H9 (cell line): ENCODE results near the gene ZNF283. TPM values are rescaled to one million over a fixed set of nuclear protein-coding genes. Genes with fewer than 3 reads are reported as not detected.

ENCODE experiments used
- DNase-seq: peaks from one replicate; pipeline ENCODE4 v3.0.0-alpha.2; 2017
- H2AFZ ChIP-seq: one replicate; pipeline ENCODE4 v1.6.1; 2013; ENCODE audit warnings: mild to moderate bottlenecking, low read length, control low read depth, moderate library complexity
- H2AK5ac ChIP-seq: 2 replicates; pipeline ENCODE4 v1.6.1; 2013; ENCODE audit warnings: low read length, control low read depth, mixed read lengths; ENCODE audit not compliant: insufficient read length
- H2BK120ac ChIP-seq: one replicate; pipeline ENCODE4 v1.6.1; 2013; ENCODE audit warnings: low read depth, mild to moderate bottlenecking, low read length, control low read depth, inconsistent platforms; ENCODE audit not compliant: poor library complexity, severe bottlenecking
- H2BK12ac ChIP-seq: 2 replicates; pipeline ENCODE4 v1.6.1; 2013; ENCODE audit warnings: low read length, control low read depth, mixed read lengths, low read depth; ENCODE audit not compliant: insufficient read length
- H2BK15ac ChIP-seq: 2 replicates; pipeline ENCODE4 v1.6.1; 2013; ENCODE audit warnings: low read depth, low read length, control low read depth
- H2BK20ac ChIP-seq: one replicate; pipeline ENCODE4 v1.6.1; 2013; ENCODE audit warnings: low read depth, mild to moderate bottlenecking, low read length, control low read depth, inconsistent platforms; ENCODE audit not compliant: poor library complexity, severe bottlenecking
- H2BK5ac ChIP-seq: 2 replicates; pipeline ENCODE4 v1.6.1; 2013; ENCODE audit warnings: low read length, control low read depth, mixed read lengths; ENCODE audit not compliant: insufficient read length
- H3K14ac ChIP-seq: 2 replicates; pipeline ENCODE4 v1.6.1; 2013; ENCODE audit warnings: low read length, control low read depth; ENCODE audit not compliant: insufficient read depth
- H3K18ac ChIP-seq: 2 replicates; pipeline ENCODE4 v1.6.1; 2013; ENCODE audit warnings: low read depth, mild to moderate bottlenecking, mixed read lengths, low read length, control low read depth; ENCODE audit not compliant: insufficient read length
- H3K23ac ChIP-seq: 2 replicates; pipeline ENCODE4 v1.6.1; 2013; ENCODE audit warnings: low read length, control low read depth, mixed read lengths, low read depth; ENCODE audit not compliant: insufficient read length
- H3K23me2 ChIP-seq: 2 replicates; pipeline ENCODE4 v1.6.1; 2013; ENCODE audit warnings: low read depth, mild to moderate bottlenecking, mixed read lengths, low read length, control low read depth; ENCODE audit not compliant: insufficient read length, poor library complexity, severe bottlenecking
- H3K27ac ChIP-seq: 2 replicates; pipeline ENCODE4 v1.5.1; 2013; ENCODE audit warnings: low read length, control low read depth, mixed read lengths, low read depth; ENCODE audit not compliant: insufficient read length
- H3K27me3 ChIP-seq: 2 replicates; pipeline ENCODE4 v1.6.1; 2013; ENCODE audit warnings: low read length, control low read depth, inconsistent platforms; ENCODE audit not compliant: insufficient read depth
- H3K4ac ChIP-seq: 2 replicates; pipeline ENCODE4 v1.6.1; 2013; ENCODE audit warnings: low read depth, mild to moderate bottlenecking, control low read depth, inconsistent platforms, low read length, moderate library complexity
- H3K4me1 ChIP-seq: 2 replicates; pipeline ENCODE4 v1.6.1; 2013; ENCODE audit warnings: low read length, control low read depth, inconsistent platforms; ENCODE audit not compliant: insufficient read depth
- H3K4me2 ChIP-seq: 2 replicates; pipeline ENCODE4 v1.6.1; 2013; ENCODE audit warnings: low read length, control low read depth, mixed read lengths; ENCODE audit not compliant: insufficient read length, insufficient read depth
- H3K56ac ChIP-seq: 2 replicates; pipeline ENCODE4 v1.6.1; 2013; ENCODE audit warnings: low read depth, mild to moderate bottlenecking, mixed read lengths, low read length, control low read depth; ENCODE audit not compliant: insufficient read length
- H3K79me1 ChIP-seq: 2 replicates; pipeline ENCODE4 v1.6.1; 2013; ENCODE audit warnings: low read depth, mild to moderate bottlenecking, moderate library complexity, low read length, control low read depth, inconsistent platforms; ENCODE audit not compliant: insufficient read depth, poor library complexity, severe bottlenecking
- H3K79me2 ChIP-seq: 2 replicates; pipeline ENCODE4 v1.6.1; 2013; ENCODE audit warnings: low read length, control low read depth, inconsistent platforms; ENCODE audit not compliant: insufficient read depth
- H3K9ac ChIP-seq: 2 replicates; pipeline ENCODE4 v1.6.1; 2013; ENCODE audit warnings: low read length, control low read depth, mixed read lengths; ENCODE audit not compliant: insufficient read length; ENCODE audit errors: extremely low read depth
- H3K9me3 ChIP-seq: one replicate; pipeline ENCODE4 v1.6.1; 2013; ENCODE audit warnings: low read depth, low read length, inconsistent platforms; ENCODE audit not compliant: control insufficient read depth
- H3T11ph ChIP-seq: one replicate; pipeline ENCODE4 v1.6.1; 2013; ENCODE audit warnings: mild to moderate bottlenecking, low read length, control low read depth, inconsistent platforms
- H4K20me1 ChIP-seq: one replicate; pipeline ENCODE4 v1.6.1; 2013; ENCODE audit not compliant: control insufficient read depth, insufficient read length, insufficient read depth
- H4K5ac ChIP-seq: 2 replicates; pipeline ENCODE4 v1.6.1; 2013; ENCODE audit warnings: low read depth, mild to moderate bottlenecking, mixed read lengths, low read length, control low read depth; ENCODE audit not compliant: insufficient read length
- H4K8ac ChIP-seq: replicated peaks from 2 replicates; pipeline ENCODE4 v1.6.1; 2013; ENCODE audit warnings: low read length, control low read depth, mixed read lengths, low read depth; ENCODE audit not compliant: insufficient read length
- H4K91ac ChIP-seq: 2 replicates; pipeline ENCODE4 v1.6.1; 2013; ENCODE audit warnings: low read depth, mild to moderate bottlenecking, moderate library complexity, mixed read lengths, low read length, control low read depth; ENCODE audit not compliant: insufficient read length
- H3K27ac Mint-ChIP-seq, 3 experiments: 2 replicates in 2 of 3; 3 replicates in 1 of 3; pipeline ENCODE4 v1.8.0; 2020 to 2021; ENCODE audit warnings: mixed read lengths in 3 of 3, mild to moderate bottlenecking in 1 of 3, moderate library complexity in 1 of 3
- H3K27me3 Mint-ChIP-seq: 2 replicates; pipeline ENCODE4 v1.8.0; 2021; ENCODE audit warnings: low read depth, mild to moderate bottlenecking, moderate library complexity, mixed read lengths
- H3K36me3 Mint-ChIP-seq, 3 experiments: 2 replicates in 2 of 3; 3 replicates in 1 of 3; pipeline ENCODE4 v1.8.0; 2020 to 2021; ENCODE audit warnings: low read depth in 3 of 3, mixed read lengths in 3 of 3; ENCODE audit not compliant: insufficient read depth in 1 of 3
- H3K4me1 Mint-ChIP-seq, 2 experiments: 2 replicates each; pipeline ENCODE4 v1.8.0; 2020; ENCODE audit warnings: mixed read lengths in 2 of 2
- H3K4me3 Mint-ChIP-seq, 2 experiments: 2 replicates in 1 of 2; 3 replicates in 1 of 2; pipeline ENCODE4 v1.8.0; 2020 to 2021; ENCODE audit warnings: mild to moderate bottlenecking in 2 of 2, mixed read lengths in 2 of 2, moderate library complexity in 1 of 2
- H3K9me3 Mint-ChIP-seq, 2 experiments: 2 replicates in 1 of 2; 3 replicates in 1 of 2; pipeline ENCODE4 v1.8.0; 2020; ENCODE audit warnings: mild to moderate bottlenecking in 2 of 2, mixed read lengths in 2 of 2, moderate library complexity in 1 of 2
- CTCF ChIP-seq: fragments of 200-600 bp; sonication (generic); conservative IDR thresholded peaks from 3 replicates; pipeline ENCODE4 v1.8.0; 2021; ENCODE audit warnings: antibody characterized with exemption, mild to moderate bottlenecking
- WGBS: extraction: QIAGEN DNeasy Blood & Tissue Kit; methylation state at CpG from one replicate; pipeline ENCODE4 v1.1.7; 2013; ENCODE audit warnings: missing lambda C conversion rate, low lambda C conversion rate, mixed read lengths; ENCODE audit not compliant: insufficient read length; ENCODE audit errors: extremely low coverage; 5-methylcytosine and 5-hydroxymethylcytosine counted together
- total RNA-seq: library from RNA; stranded (reverse); gene quantifications from 2 replicates; pipeline ENCODE4 v1.2.1, GENCODE V29; 2021

Gene ZNF283
- total RNA-seq, 1 experiment from 2014 or later, result 10.4 TPM

GRCh38 chr19:43820098-43820883, 6.8 kb upstream of the ZNF283 start:
- Histone ChIP-seq H2BK12ac (no peak overlapping the region), H3K4me1 (no peaks in the 10 kb centered on the region), H4K20me1 (no peaks in the 10 kb centered on the region), H3K9me3 (no peaks in the 10 kb centered on the region), H2BK20ac (no peak overlapping the region), H3K56ac (no peak overlapping the region), H4K8ac (no peak overlapping the region), H3K79me1 (no peaks in the 10 kb centered on the region), H2BK120ac (no peak overlapping the region), H3K27ac (no peak overlapping the region), H3K4me2 (no peak overlapping the region), H3K23me2 (peaks cover 4% of the 10 kb centered on the region), H2AFZ (peak overlapping the region; percentile 26), H2BK5ac (no peak overlapping the region), H3K4ac (no peak overlapping the region), H3K79me2 (no peaks in the 10 kb centered on the region), H4K5ac (no peak overlapping the region), H3K23ac (no peak overlapping the region), H4K91ac (no peak overlapping the region), H3K27me3 (no peaks in the 10 kb centered on the region; the same call in 1 of the 2 replicates), H2AK5ac (no peak overlapping the region), H2BK15ac (no peak overlapping the region), H3K14ac (no peak overlapping the region), H3K9ac (no peak overlapping the region), H3T11ph (no peak overlapping the region), H3K18ac (no peak overlapping the region)
- no peak overlapping the region; a peak in 1 of 5 replicates for H3K4me3 Mint-ChIP-seq
- no CpG with 5 or more reads among the region's 48 CpGs for WGBS
- peaks cover 37 to 57% of the 10 kb centered on the region in 2 experiments for H3K9me3 Mint-ChIP-seq
- no peak overlapping the region for H3K27ac Mint-ChIP-seq
- H3K27me3 Mint-ChIP-seq, result peaks cover 32% of the 10 kb centered on the region
- no peak for TF ChIP-seq CTCF
- H3K36me3 Mint-ChIP-seq, result no peaks in the 10 kb centered on the region; a peak in 2 of 7 replicates
- peak; percentile 57 for DNase-seq
- peaks cover 0 to 2% of the 10 kb centered on the region in 2 experiments; a peak in 2 of 4 replicates for H3K4me1 Mint-ChIP-seq
